Adrenal gland (tissue), 12 donors: ENCODE results near the gene SCOC. TPM values are rescaled to one million over a fixed set of nuclear protein-coding genes. Genes with fewer than 3 reads are reported as not detected.
"Not testable (repeated sequence)": the region's sequence is repeated elsewhere in the genome, so short reads cannot be mapped to it uniquely, and the experiment has no call there.

Experiments used
- DNase-seq, 7 donors: peaks; one replicate each; pipeline ENCODE4 v3.0.0-alpha.2; 2019 to 2020
- H3K27ac ChIP-seq, 5 donors: fragments of 200-600 bp; sonication (generic) in 4 of 5; 1 replicate in 3 of 5; 2 replicates in 2 of 5; pipeline versions ENCODE4 v1.5.1 to v1.8.0; 2016 to 2020; ENCODE audit warnings: mild to moderate bottlenecking in 1 of 5
- H3K27me3 ChIP-seq: fragments of 200-600 bp; 2 replicates; pipeline ENCODE4 v1.8.0; 2021
- H3K36me3 ChIP-seq, 2 donors: fragments of 200-600 bp; replicated peaks in 1 of 2; 1 replicate in 1 of 2; 2 replicates in 1 of 2; pipeline versions ENCODE4 v1.5.1 to v1.8.0; 2018 to 2022
- H3K4me1 ChIP-seq, 2 donors: fragments of 200-600 bp; replicated peaks in 1 of 2; 1 replicate in 1 of 2; 2 replicates in 1 of 2; pipeline versions ENCODE4 v1.5.1 to v1.8.0; 2018 to 2021
- H3K4me3 ChIP-seq, 4 donors: fragments of 200-600 bp; sonication (generic) in 3 of 4; one replicate each; pipeline ENCODE4 v1.5.1; 2016 to 2018
- H3K9me3 ChIP-seq, 3 donors: fragments of 200-600 bp; sonication (generic) in 1 of 3; replicated peaks in 1 of 3; 1 replicate in 2 of 3; 2 replicates in 1 of 3; pipeline versions ENCODE4 v1.5.1 to v1.8.0; 2016 to 2021
- CTCF ChIP-seq, 6 experiments: fragments of 450-650 bp in 4 of 6; fragments of 200-600 bp in 2 of 6; sonication (generic) in 1 of 6; IDR thresholded peaks; 1 replicate in 5 of 6; 2 replicates in 1 of 6; pipeline versions ENCODE4 v1.5.1 to v1.8.0; 2016 to 2021; ENCODE audit warnings: antibody characterized with exemption in 6 of 6, mild to moderate bottlenecking in 2 of 6, moderate library complexity in 1 of 6
- POLR2A ChIP-seq, 2 donors: fragments of 450-650 bp; IDR thresholded peaks; one replicate each; pipeline ENCODE4 v1.6.1; 2017; ENCODE audit warnings: antibody characterized with exemption in 2 of 2, mild to moderate bottlenecking in 2 of 2, moderate library complexity in 1 of 2
- WGBS, 4 donors: extraction: QIAGEN DNeasy Blood & Tissue Kit in 2 of 4; methylation state at CpG; one replicate each; pipeline versions ENCODE4 v1.1.5 to v1.1.7; 2013 to 2017; 5-methylcytosine and 5-hydroxymethylcytosine counted together
- intact Hi-C, 2 donors: fragments of 100-400 bp; cut with DNase I; formaldehyde crosslinking; loops; one replicate each; pipeline versions ENCODE4 v1.14.1 to v1.15.0; 2022 to 2023
- polyA plus RNA-seq, 3 donors: library from polyadenylated mRNA; stranded (reverse); fragments of 200-250 nt in 2 of 3; fragments of 350-450 nt in 1 of 3; fragmentation: Illumina TruSeq in 1 of 3; extraction: RNeasy Lipid Tissue Mini Kit (QIAGEN cat#74804) in 1 of 3; gene quantifications; one replicate each; pipeline ENCODE4 v1.2.3, GENCODE V29; 2013 to 2014
- total RNA-seq, 9 donors: library from RNA; depleted of rRNA in 4 of 9; stranded (reverse); fragments of >200 nt in 4 of 9; fragments of 120-200 nt in 1 of 9; fragmentation: NEBNext Ultra II Directional in 1 of 9; extraction: Animal tissue kit (Norgen Biotek cat#: 25700) in 1 of 9; gene quantifications; one replicate each; pipeline versions ENCODE4 v1.1.0 to v1.2.4, GENCODE V29; 2013 to 2023
- donor health status: healthy with polysubstance abuse.
- donor health status: Bipolar disorder and iron deficiency.
- donor health status: DM: yes; HTN: yes; CAD: no.
- donor health status: DM: no; HTN: no; CAD: no.
- donor health status: DM: no; HTN: no; CAD: no.
- donor health status: DM: yes; HTN: yes; CAD: no.

SCOC gene
- total and polyA plus RNA-seq, 12 donors, result 28.5 to 101 (median 46.1) TPM

- WGBS, 4 donors, result 71 to 82% (median 75%) methylated on average over 2 of the region's 2 CpGs
- no peaks in the 10 kb centered on the region for H3K4me1 ChIP-seq
- no peaks in the 10 kb centered on the region for H3K9me3 ChIP-seq
- no peak for DNase-seq
- intact Hi-C loops, result no loop called here
- no peaks in the 10 kb centered on the region for H3K27me3 ChIP-seq
- H3K27ac ChIP-seq, result no peak overlapping the region
- no peaks in the 10 kb centered on the region for H3K36me3 ChIP-seq
- TF ChIP-seq POLR2A (IDR thresholded peaks at IDR 0.05) (no peak), CTCF (IDR thresholded peaks at IDR 0.05) (no peak)
- no peak overlapping the region for H3K4me3 ChIP-seq
Measured at GRCh38 chr4:140400111-140400510, 26.7 kb downstream of the SCOC start.

DNA sequence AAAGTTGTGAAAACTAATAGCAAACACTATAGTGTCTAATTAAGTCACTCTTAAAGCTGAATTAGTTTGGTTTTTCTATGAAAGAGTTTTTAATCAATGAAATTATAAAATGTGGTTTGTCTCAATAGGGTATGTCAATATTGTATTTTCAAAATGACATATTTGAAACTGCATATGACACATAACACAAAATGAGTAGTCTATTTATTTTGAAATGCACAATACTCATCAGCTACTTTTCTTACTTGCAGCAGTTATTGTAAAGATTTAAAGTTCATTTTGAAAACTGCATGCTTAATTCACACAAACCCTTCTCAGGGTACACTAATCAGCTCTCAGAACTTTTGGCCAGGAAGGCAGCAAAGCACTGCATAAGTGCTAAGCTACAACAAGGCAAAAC lies 32.8 kb downstream of the SCOC start:
- Histone ChIP-seq H3K27ac (no peak overlapping the region), H3K4me3 (no peak overlapping the region), H3K27me3 (no peaks in the 10 kb centered on the region), H3K4me1 (no peaks in the 10 kb centered on the region), H3K9me3 (no peaks in the 10 kb centered on the region), H3K36me3 (no peaks in the 10 kb centered on the region)
- TF ChIP-seq CTCF (IDR thresholded peaks at IDR 0.05) (no peak), POLR2A (IDR thresholded peaks at IDR 0.05) (no peak)
- no peak for DNase-seq
- intact Hi-C loops, result no loop called here

GRCh38 chr4:140408974-140409373 lies 35.5 kb downstream of the SCOC start:
- Histone ChIP-seq H3K36me3 (no peaks in the 10 kb centered on the region), H3K27me3 (no peaks in the 10 kb centered on the region), H3K9me3 (no peaks in the 10 kb centered on the region), H3K4me1 (no peaks in the 10 kb centered on the region), H3K4me3 (no peak overlapping the region), H3K27ac (no peak overlapping the region)
- DNase-seq, result no peak
- TF ChIP-seq CTCF (IDR thresholded peaks at IDR 0.05) (no peak), POLR2A (IDR thresholded peaks at IDR 0.05) (no peak)
- 82 to 91% (median 88%) methylated on average over 1 of the region's 1 CpG for WGBS, 4 donors
- intact Hi-C loops, result no loop called here

- H3K27me3 ChIP-seq, H3K9me3 ChIP-seq, DNase-seq, H3K4me1 ChIP-seq, intact Hi-C loops, H3K27ac ChIP-seq, H3K4me3 ChIP-seq, H3K36me3 ChIP-seq: not testable (repeated sequence)
- 88 to 91% (median 89%) methylated on average over 24 to 29 of the region's 32 CpGs for WGBS, 4 donors
Measured at GRCh38 chr4:140413130-140413969, 39.9 kb downstream of the SCOC start.

- no peak for DNase-seq
- no peaks in the 10 kb centered on the region for H3K9me3 ChIP-seq
- peaks cover 6 to 14% of the 10 kb centered on the region in 2 donors for H3K4me1 ChIP-seq
- peaks cover 7% of the 10 kb centered on the region for H3K27me3 ChIP-seq
- no peaks in the 10 kb centered on the region for H3K36me3 ChIP-seq
- no peak overlapping the region for H3K27ac ChIP-seq
- TF ChIP-seq CTCF (IDR thresholded peaks at IDR 0.05), result no peak
- no peak for TF ChIP-seq POLR2A (IDR thresholded peaks at IDR 0.05)
- no peak overlapping the region for H3K4me3 ChIP-seq
- intact Hi-C loops, result no loop called here
Measured at GRCh38 chr4:140423106-140423505, 49.7 kb downstream of the SCOC start.
